HG03457 (cell line): Measurements from ENCODE around the gene KLHL42.

Source experiments
- ATAC-seq: cut with Tn5 transposase; IDR thresholded peaks from one replicate; pipeline ENCODE4 v1.9.1; 2021; ENCODE audit warnings: moderate number of reproducible peaks; ENCODE audit not compliant: unreplicated experiment

KLHL42 gene

GRCh38 chr12:27852117-27852516 lies 72.1 kb downstream of the KLHL42 start:
- ATAC-seq, result no peak
